H1 (cell line): Measurements from ENCODE around the gene MOGAT3. TPM values are rescaled to one million over a fixed set of nuclear protein-coding genes. Genes with fewer than 3 reads are reported as not detected.

ENCODE experiments used
- ASH2L ChIP-seq: fragments of 200-600, 300-600 bp; sonication (generic); IDR thresholded peaks from one replicate; pipeline ENCODE4 v1.7.1; 2017; ENCODE audit warnings: low read length
- ATF2 ChIP-seq: IDR thresholded peaks from 2 replicates; pipeline ENCODE4 v1.6.1; 2012; ENCODE audit warnings: low read length, inconsistent platforms
- ATF3 ChIP-seq: IDR thresholded peaks from 2 replicates; pipeline ENCODE4 v1.6.1; 2011; ENCODE audit warnings: low read depth, mild to moderate bottlenecking, low read length; ENCODE audit not compliant: insufficient read depth
- CEBPB ChIP-seq: IDR thresholded peaks from 2 replicates; pipeline ENCODE4 v1.6.1; 2012; ENCODE audit warnings: low read depth, low read length
- E2F6 ChIP-seq: IDR thresholded peaks from 2 replicates; pipeline ENCODE4 v1.6.1; 2012; ENCODE audit warnings: inconsistent platforms
- JUND ChIP-seq: IDR thresholded peaks from 2 replicates; pipeline ENCODE4 v1.6.1; 2011; ENCODE audit warnings: mild to moderate bottlenecking, improper control_type of control experiment, low read length
- KDM1A ChIP-seq: fragments of 200-600, 300-600 bp; sonication (generic); IDR thresholded peaks from 2 replicates; pipeline ENCODE4 v1.7.1; 2016; ENCODE audit warnings: mild to moderate bottlenecking, low read length, borderline replicate concordance
- KDM4A ChIP-seq: IDR thresholded peaks from one replicate; pipeline ENCODE4 v1.7.1; 2012; ENCODE audit warnings: low read depth, mild to moderate bottlenecking, moderate library complexity, low read length, inconsistent platforms; ENCODE audit not compliant: severe bottlenecking
- KDM5A ChIP-seq: fragments of 200-600 bp; IDR thresholded peaks from 2 replicates; pipeline ENCODE4 v1.7.1; 2012; ENCODE audit warnings: mild to moderate bottlenecking, low read length, inconsistent platforms, mixed read lengths
- MAX ChIP-seq: IDR thresholded peaks from 2 replicates; pipeline ENCODE4 v1.6.1; 2012; ENCODE audit warnings: inconsistent platforms
- POLR2A ChIP-seq, 2 experiments: IDR thresholded peaks; 1 replicate in 1 of 2; 2 replicates in 1 of 2; pipeline ENCODE4 v1.6.1; 2011; ENCODE audit warnings: low read depth in 2 of 2, low read length in 2 of 2, mild to moderate bottlenecking in 2 of 2; ENCODE audit errors: control extremely low read depth in 1 of 2
- RFX5 ChIP-seq: IDR thresholded peaks from 2 replicates; pipeline ENCODE4 v1.6.1; 2011; ENCODE audit warnings: low read depth, low read length, improper control_type of control experiment, borderline replicate concordance
- RNF2 ChIP-seq: fragments of 200-900, 300-1000 bp; sonication (generic); IDR thresholded peaks from 2 replicates; pipeline ENCODE4 v1.7.1; 2016; ENCODE audit warnings: borderline replicate concordance, low read depth, mild to moderate bottlenecking, antibody characterized with exemption, low read length; ENCODE audit not compliant: poor library complexity, severe bottlenecking; ENCODE audit errors: missing control alignments
- SRF ChIP-seq: IDR thresholded peaks from 2 replicates; pipeline ENCODE4 v1.6.1; 2011; ENCODE audit warnings: mild to moderate bottlenecking, low read depth, low read length, moderate library complexity
- TAF1 ChIP-seq: IDR thresholded peaks from 2 replicates; pipeline ENCODE4 v1.6.1; 2011; ENCODE audit warnings: mild to moderate bottlenecking, low read depth, low read length
- TAF7 ChIP-seq: optimal IDR thresholded peaks from 2 replicates; pipeline ENCODE3; 2011; ENCODE audit warnings: low read depth, mild to moderate bottlenecking, inconsistent platforms, low read length, moderate library complexity, borderline replicate concordance
- TBP ChIP-seq: IDR thresholded peaks from 2 replicates; pipeline ENCODE4 v1.6.1; 2011; ENCODE audit warnings: low read depth, low read length, improper control_type of control experiment
- polyA plus RNA-seq, 7 experiments: library from polyadenylated mRNA; depleted of rRNA in 3 of 7; stranded (reverse) in 5 of 7; unstranded in 2 of 7; fragments of >200 nt in 5 of 7; fragments of 200-250 nt in 2 of 7; gene quantifications; 1 replicate in 5 of 7; 2 replicates in 1 of 7; 4 replicates in 1 of 7; pipeline versions ENCODE4 v1.2.1 to v1.2.3, GENCODE V29; 2011 to 2013; ENCODE audit warnings: missing spikeins in 2 of 7, mixed read lengths in 2 of 7
- total RNA-seq: library from RNA; stranded (reverse); fragmentation: NEBNext Ultra II Directional; extraction: Animal tissue kit (Norgen Biotek cat#: 25700); gene quantifications from 2 replicates; pipeline ENCODE4 v1.2.1, GENCODE V29; 2021

MOGAT3 gene
- total and polyA plus RNA-seq, 2 of the 8 experiments (the other 6 are each of a cell fraction or from before 2014, with no cell fraction given), result 0.21 to 0.82 TPM

GRCh38 chr7:101232141-101232850 is 31.5 kb upstream of the MOGAT3 start (continued):
- TF ChIP-seq CEBPB (no peak), KDM1A (no peak), RFX5 (no peak), ASH2L (peak; percentile 60), RNF2 (no peak), JUND (no peak), SRF (no peak), KDM4A (peak; percentile 71), TBP (peak; percentile 12; the same call in 1 of the 2 replicates), ATF2 (no peak), ATF3 (no peak), POLR2A (IDR thresholded peaks at IDR 0.05; ENCODE audit: control extremely low read depth in 1 of 2, low read depth in 2 of 2, low read length in 2 of 2) (peak in 1 of 2 experiments; percentile 38; a peak in 1 of 3 replicates), E2F6 (peak; percentile 18; the same call in 1 of the 2 replicates), TAF1 (0 out of 2 replicates have a peak, but pooled peaks have one; percentile 5), KDM5A (no peak), MAX (no peak), TAF7 (no peak)
